Adrenal gland (tissue), 5 donors: ENCODE measurements around the gene SERTAD2.

Experiments used
- POLR2A ChIP-seq, 2 donors: fragments of 450-650 bp; IDR thresholded peaks; one replicate each; pipeline ENCODE4 v1.6.1; 2017; ENCODE audit warnings: antibody characterized with exemption in 2 of 2, mild to moderate bottlenecking in 2 of 2, moderate library complexity in 1 of 2
- TF ChIP-seq, protein P1 (sequence below), 6 experiments: fragments of 450-650 bp in 4 of 6; fragments of 200-600 bp in 2 of 6; sonication (generic) in 1 of 6; IDR thresholded peaks; 1 replicate in 5 of 6; 2 replicates in 1 of 6; pipeline versions ENCODE4 v1.5.1 to v1.8.0; 2016 to 2021; ENCODE audit warnings: antibody characterized with exemption in 6 of 6, mild to moderate bottlenecking in 2 of 6, moderate library complexity in 1 of 6
- donor health status: DM: no; HTN: no; CAD: no.

DNA sequence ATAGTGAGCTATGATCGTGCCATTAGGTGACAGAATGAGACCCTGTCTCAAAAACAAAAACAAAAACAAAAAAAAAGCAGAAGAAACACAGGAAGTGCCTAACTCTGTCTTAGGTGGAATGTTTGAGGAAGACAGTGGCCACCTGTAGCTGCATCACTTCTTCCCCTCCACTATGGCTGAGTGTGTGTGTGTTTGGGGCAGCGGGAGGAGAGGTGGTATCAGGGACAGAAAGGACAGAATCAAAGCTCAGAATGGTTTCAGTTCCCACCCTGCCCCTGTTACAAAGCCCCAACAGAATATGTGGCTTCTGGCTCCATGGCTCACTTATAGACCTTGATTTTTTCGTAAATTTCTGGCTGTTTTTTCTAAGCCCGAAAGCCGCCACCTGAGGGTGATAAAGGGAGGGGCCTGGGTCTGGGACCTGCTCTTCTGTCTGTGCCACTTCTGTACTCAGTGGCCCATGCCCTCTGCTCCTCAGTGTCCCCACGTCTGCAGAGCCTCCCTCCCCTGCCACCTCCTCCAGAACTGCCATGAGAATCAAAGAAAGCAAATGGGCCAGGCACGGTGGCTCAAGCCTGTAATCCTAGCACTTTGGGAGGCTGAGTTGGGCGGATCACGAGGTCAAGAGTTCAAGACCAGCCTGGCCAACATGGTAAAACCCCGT lies 27.4 kb downstream of the SERTAD2 start:
- TF ChIP-seq, protein P1, sequence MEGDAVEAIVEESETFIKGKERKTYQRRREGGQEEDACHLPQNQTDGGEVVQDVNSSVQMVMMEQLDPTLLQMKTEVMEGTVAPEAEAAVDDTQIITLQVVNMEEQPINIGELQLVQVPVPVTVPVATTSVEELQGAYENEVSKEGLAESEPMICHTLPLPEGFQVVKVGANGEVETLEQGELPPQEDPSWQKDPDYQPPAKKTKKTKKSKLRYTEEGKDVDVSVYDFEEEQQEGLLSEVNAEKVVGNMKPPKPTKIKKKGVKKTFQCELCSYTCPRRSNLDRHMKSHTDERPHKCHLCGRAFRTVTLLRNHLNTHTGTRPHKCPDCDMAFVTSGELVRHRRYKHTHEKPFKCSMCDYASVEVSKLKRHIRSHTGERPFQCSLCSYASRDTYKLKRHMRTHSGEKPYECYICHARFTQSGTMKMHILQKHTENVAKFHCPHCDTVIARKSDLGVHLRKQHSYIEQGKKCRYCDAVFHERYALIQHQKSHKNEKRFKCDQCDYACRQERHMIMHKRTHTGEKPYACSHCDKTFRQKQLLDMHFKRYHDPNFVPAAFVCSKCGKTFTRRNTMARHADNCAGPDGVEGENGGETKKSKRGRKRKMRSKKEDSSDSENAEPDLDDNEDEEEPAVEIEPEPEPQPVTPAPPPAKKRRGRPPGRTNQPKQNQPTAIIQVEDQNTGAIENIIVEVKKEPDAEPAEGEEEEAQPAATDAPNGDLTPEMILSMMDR (IDR thresholded peaks at IDR 0.05) = no peak
- TF ChIP-seq POLR2A (IDR thresholded peaks at IDR 0.05) = no peak
